Thyroid gland (tissue), 4 donors: ENCODE results near the gene ZNF197. TPM values are rescaled to one million over a fixed set of nuclear protein-coding genes. Genes with fewer than 3 reads are reported as not detected.

Experiments
- DNase-seq, 2 donors: peaks; one replicate each; pipeline ENCODE4 v3.0.0-alpha.2; 2019
- H3K27ac ChIP-seq, 3 donors: fragments of 200-600 bp; sonication (generic); 1 replicate in 2 of 3; 2 replicates in 1 of 3; pipeline ENCODE4 v1.5.1; 2016 to 2019; ENCODE audit warnings: mild to moderate bottlenecking in 1 of 3, moderate library complexity in 1 of 3
- H3K27me3 ChIP-seq: fragments of 200-600 bp; sonication (generic); one replicate; pipeline ENCODE4 v1.5.1; 2019
- H3K36me3 ChIP-seq, 2 donors: fragments of 200-600 bp; sonication (generic); one replicate each; pipeline ENCODE4 v1.5.1; 2016 to 2019
- H3K4me1 ChIP-seq, 2 donors: fragments of 200-600 bp; sonication (generic); one replicate each; pipeline ENCODE4 v1.5.1; 2017 to 2019
- H3K4me3 ChIP-seq, 3 donors: fragments of 200-600 bp; sonication (generic); replicated peaks in 1 of 3; 1 replicate in 2 of 3; 2 replicates in 1 of 3; pipeline ENCODE4 v1.5.1; 2016; ENCODE audit warnings: mild to moderate bottlenecking in 1 of 3
- H3K9me3 ChIP-seq: fragments of 200-600 bp; sonication (generic); one replicate; pipeline ENCODE4 v1.5.1; 2017
- POLR2A ChIP-seq, 2 donors: fragments of 450-650 bp; IDR thresholded peaks; one replicate each; pipeline ENCODE4 v1.6.1; 2017; ENCODE audit warnings: antibody characterized with exemption in 2 of 2, mild to moderate bottlenecking in 2 of 2, moderate library complexity in 1 of 2
- WGBS, 2 donors: methylation state at CpG; one replicate each; pipeline ENCODE4 v1.1.5; 2017; 5-methylcytosine and 5-hydroxymethylcytosine counted together
- intact Hi-C: fragments of 100-400 bp; cut with DNase I; formaldehyde crosslinking; loops from one replicate; pipeline ENCODE4 v1.15.1; 2023
- total RNA-seq, 4 donors: library from RNA; depleted of rRNA; stranded (reverse); fragments of >200 nt; gene quantifications; one replicate each; pipeline ENCODE4 v1.2.3, GENCODE V29; 2016
- TF ChIP-seq, protein P1 (sequence below), 6 experiments: fragments of 200-600 bp in 3 of 6; fragments of 450-650 bp in 3 of 6; sonication (generic) in 3 of 6; IDR thresholded peaks; one replicate each; pipeline ENCODE4 v1.5.1; 2016 to 2019; ENCODE audit warnings: antibody characterized with exemption in 6 of 6, mild to moderate bottlenecking in 2 of 6, inconsistent platforms in 1 of 6, moderate library complexity in 1 of 6

ZNF197 gene
- total RNA-seq, 4 donors from 2014 or later, result 17.4 to 39.2 (median 26.9) TPM

GRCh38 chr3:44584646-44585501 lies 40.0 kb upstream of the ZNF197 start, which contains the start of gene ZNF660:
Gene ZNF660 (plus strand): TSS chr3:44584964. CDS start chr3:44594194, 9,230 bp downstream.
- DNase-seq, result peak; percentile 60 to 64
- H3K4me3 ChIP-seq, result peak within 1 kb of the TSS; percentile 32 to 57 (median 40)
- no peaks in the 10 kb centered on the region for H3K9me3 ChIP-seq
- no peaks in the 10 kb centered on the region for H3K36me3 ChIP-seq
- peaks cover 0 to 5% of the 10 kb centered on the region in 2 donors for H3K4me1 ChIP-seq
- TF ChIP-seq, protein P1, sequence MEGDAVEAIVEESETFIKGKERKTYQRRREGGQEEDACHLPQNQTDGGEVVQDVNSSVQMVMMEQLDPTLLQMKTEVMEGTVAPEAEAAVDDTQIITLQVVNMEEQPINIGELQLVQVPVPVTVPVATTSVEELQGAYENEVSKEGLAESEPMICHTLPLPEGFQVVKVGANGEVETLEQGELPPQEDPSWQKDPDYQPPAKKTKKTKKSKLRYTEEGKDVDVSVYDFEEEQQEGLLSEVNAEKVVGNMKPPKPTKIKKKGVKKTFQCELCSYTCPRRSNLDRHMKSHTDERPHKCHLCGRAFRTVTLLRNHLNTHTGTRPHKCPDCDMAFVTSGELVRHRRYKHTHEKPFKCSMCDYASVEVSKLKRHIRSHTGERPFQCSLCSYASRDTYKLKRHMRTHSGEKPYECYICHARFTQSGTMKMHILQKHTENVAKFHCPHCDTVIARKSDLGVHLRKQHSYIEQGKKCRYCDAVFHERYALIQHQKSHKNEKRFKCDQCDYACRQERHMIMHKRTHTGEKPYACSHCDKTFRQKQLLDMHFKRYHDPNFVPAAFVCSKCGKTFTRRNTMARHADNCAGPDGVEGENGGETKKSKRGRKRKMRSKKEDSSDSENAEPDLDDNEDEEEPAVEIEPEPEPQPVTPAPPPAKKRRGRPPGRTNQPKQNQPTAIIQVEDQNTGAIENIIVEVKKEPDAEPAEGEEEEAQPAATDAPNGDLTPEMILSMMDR (IDR thresholded peaks at IDR 0.05), result no peak
- TF ChIP-seq POLR2A (IDR thresholded peaks at IDR 0.05), result peak in 1 of 2 donors; percentile 54
- peak within 1 kb of the TSS in 1 of 3 donors; percentile 35 for H3K27ac ChIP-seq
- intact Hi-C loops, result no loop called here
- no peaks in the 10 kb centered on the region for H3K27me3 ChIP-seq
- WGBS, 2 donors, result 1 to 6% methylated on average over 26 to 33 of the region's 41 CpGs

DNA sequence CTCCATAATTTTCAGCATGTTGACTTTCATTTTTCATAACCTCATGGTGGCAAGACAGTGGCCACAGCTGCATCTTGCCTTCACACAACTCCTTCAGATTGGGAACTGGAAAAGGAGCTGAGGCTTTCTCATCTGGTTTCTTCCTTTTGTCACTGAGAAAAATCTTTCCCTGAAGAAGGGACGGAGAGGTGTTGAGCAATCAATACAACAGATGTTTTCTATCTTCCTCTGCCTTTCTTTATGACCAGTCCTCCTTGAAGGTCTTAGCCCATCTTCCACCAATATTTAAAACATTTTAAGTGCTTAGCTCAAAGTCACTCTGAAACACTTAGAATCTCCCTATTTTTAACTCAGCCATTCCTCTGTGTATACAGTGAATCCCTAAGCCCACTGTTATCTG lies 28.2 kb upstream of the ZNF197 start:
- TF ChIP-seq, protein P1 (IDR thresholded peaks at IDR 0.05), result no peak
- no peak for TF ChIP-seq POLR2A (IDR thresholded peaks at IDR 0.05)
- no peak for DNase-seq
- Histone ChIP-seq H3K4me3 (no peak overlapping the region), H3K9me3 (no peaks in the 10 kb centered on the region), H3K36me3 (peaks cover 0 to 8% of the 10 kb centered on the region in 2 donors), H3K27me3 (no peaks in the 10 kb centered on the region), H3K4me1 (no peaks in the 10 kb centered on the region), H3K27ac (no peak overlapping the region)
- WGBS, 2 donors, result 92 to 98% methylated on average over 1 of the region's 1 CpG
- intact Hi-C loops, result no loop called here

DNA sequence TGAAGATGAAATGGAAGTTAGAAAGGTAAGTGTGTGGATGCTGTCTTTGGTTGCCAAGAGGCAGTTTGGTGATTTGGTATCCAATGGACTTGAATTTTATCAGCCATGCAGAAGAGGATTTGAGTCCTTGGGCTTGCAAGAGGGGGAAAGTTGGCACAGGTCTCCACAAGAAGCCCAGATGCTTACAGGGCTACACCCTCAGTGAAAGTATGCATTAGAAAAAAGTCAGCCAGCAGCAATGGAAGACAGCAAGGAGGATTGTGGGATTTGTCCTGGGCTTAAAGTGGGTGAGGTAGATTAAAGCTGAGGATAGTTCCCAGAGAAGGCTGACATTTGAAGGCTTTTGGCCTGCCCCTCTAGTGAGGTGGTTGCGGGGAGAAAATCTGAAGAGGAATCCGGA lies 23.1 kb upstream of the ZNF197 start:
- intact Hi-C loops, result no loop called here
- DNase-seq, result no peak
- 99 to 100% methylated on average over 2 of the region's 2 CpGs for WGBS, 2 donors
- H3K27ac ChIP-seq, result no peak overlapping the region
- no peaks in the 10 kb centered on the region for H3K4me1 ChIP-seq
- no peaks in the 10 kb centered on the region for H3K9me3 ChIP-seq
- no peak overlapping the region for H3K4me3 ChIP-seq
- no peaks in the 10 kb centered on the region for H3K27me3 ChIP-seq
- TF ChIP-seq, protein P1 (IDR thresholded peaks at IDR 0.05), result no peak
- TF ChIP-seq POLR2A (IDR thresholded peaks at IDR 0.05), result no peak
- no peaks in the 10 kb centered on the region for H3K36me3 ChIP-seq

DNA sequence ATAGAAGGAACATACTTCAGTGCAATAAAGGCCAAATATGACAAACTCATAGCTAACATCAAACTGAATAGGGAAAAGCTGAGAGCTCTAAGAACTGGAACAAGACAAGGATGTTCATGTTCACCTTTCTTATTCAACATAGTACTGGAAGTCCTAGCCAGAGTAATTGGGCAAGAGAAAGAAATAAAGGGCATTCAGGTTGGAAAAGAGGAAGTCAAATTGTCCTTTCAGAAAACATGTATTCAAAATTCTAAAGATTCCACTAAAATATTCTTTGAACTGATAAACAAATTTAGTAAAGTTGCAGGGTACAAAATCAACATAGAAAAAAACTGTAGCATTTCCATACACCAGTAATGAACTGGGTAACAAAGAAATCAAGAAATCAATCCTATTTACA lies 12.2 kb upstream of the ZNF197 start:
- no peak for DNase-seq
- H3K4me1 ChIP-seq, result no peaks in the 10 kb centered on the region
- H3K27ac ChIP-seq, result no peak overlapping the region
- no peaks in the 10 kb centered on the region for H3K36me3 ChIP-seq
- H3K9me3 ChIP-seq, result no peaks in the 10 kb centered on the region
- intact Hi-C loops, result no loop called here
- no peak for TF ChIP-seq POLR2A (IDR thresholded peaks at IDR 0.05)
- TF ChIP-seq, protein P1 (IDR thresholded peaks at IDR 0.05), result no peak
- no peak overlapping the region for H3K4me3 ChIP-seq
- H3K27me3 ChIP-seq, result no peaks in the 10 kb centered on the region

DNA sequence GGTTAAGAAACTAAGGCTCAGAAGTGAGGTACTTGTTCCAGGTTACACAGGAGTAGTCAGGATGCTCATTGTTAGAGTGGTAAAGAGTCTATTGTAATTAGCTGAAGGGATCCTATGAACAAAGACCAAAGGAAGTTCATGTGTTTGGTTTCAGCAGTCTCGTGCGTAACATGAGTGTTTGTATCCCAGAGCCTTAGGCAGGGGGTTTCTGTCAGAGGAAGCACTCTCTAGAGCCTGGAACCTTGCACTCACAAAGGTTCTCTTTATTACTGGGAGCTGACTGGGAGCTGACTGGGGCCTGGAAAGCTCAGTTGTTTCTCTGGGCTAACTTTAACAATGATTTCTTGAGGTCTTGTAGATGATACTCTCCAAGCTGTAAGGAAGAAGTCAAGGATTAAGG lies 3.9 kb downstream of the ZNF197 start:
- no peaks in the 10 kb centered on the region for H3K9me3 ChIP-seq
- no peaks in the 10 kb centered on the region for H3K27me3 ChIP-seq
- H3K4me1 ChIP-seq, result peaks cover 9 to 16% of the 10 kb centered on the region in 2 donors
- no peak for DNase-seq
- H3K27ac ChIP-seq, result no peak overlapping the region
- TF ChIP-seq POLR2A (IDR thresholded peaks at IDR 0.05), result no peak
- TF ChIP-seq, protein P1 (IDR thresholded peaks at IDR 0.05), result no peak
- H3K4me3 ChIP-seq, result no peak overlapping the region
- intact Hi-C loops, result no loop called here
- peaks cover 9 to 23% of the 10 kb centered on the region in 2 donors for H3K36me3 ChIP-seq
- WGBS, 2 donors, result 88 to 91% methylated on average over 2 of the region's 2 CpGs
